RKO (cell line): Measurements from ENCODE around the gene DHRS7.
A peak's percentile ranks its signal among the peaks of the same experiment; 100 is the strongest.

Experiments
- DNase-seq: peaks from one replicate; pipeline ENCODE4 v3.0.0-alpha.2; 2016; ENCODE audit warnings: low spot score

DHRS7 gene

DNA sequence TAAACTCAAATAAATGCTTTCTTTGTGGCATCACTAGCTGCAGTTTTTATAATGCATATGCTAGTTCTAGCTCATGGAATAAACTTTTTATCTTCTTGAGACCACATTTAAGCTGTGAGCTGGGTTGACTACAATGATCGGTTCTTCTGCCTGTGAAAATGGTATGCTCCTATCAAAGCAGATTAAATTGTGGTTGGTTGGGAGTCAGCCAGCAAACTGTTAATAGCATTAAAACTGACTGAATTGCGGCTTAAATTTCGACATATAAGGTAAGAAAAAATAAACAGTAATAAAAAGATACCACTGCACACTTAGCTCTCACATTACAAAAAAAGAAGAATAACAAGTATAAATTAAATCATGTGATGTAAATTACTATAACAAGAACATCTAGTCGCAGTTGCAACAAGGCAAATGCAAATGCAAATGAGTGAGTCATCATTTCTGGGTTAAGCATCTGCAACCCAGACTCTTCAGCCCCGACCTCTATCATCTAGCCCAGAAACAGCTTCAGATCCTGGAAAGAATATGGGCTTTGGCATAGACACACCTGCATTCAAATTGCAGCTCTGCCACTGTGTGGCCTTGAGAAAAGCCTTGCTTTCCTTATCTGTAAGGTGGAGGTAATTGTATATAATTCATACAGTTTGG is 19.8 kb upstream of the DHRS7 start:
- no peak for DNase-seq

DNA sequence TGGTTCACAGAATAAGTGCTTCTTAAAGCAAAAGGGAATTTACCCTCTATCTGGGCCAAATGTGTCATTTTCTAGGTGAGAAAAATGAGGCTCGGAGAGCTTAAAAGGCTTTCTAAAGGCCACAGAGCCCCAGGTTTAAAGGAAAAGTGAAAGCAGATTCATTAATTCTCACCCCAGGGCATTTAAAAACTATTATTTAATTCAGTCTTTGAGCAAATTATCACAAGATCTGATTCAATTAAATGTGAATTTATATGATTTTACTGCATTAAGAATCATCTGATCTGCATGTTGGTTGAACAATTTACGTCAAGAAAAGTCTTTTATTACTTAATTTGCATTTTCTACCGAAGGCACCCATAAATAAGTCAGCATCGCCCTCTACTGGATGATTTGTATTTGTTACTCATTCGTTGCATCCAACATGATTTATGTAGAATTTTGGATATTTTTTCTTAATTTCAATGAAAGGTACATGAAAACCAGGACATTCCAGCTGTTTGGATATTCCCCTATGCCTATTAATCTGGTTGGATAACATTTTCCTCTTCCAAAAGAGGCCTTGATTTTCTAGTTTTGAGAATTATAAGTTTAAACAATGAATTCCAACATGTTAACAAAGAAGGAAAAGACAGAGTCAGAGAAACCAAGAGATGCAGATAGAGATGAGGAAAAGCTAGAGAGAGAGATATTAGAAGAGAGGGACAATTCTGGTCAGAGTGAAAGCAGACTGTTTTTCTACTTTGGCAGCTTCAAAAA is 19.1 kb upstream of the DHRS7 start:
- DNase-seq, result peak; percentile 83

DNA sequence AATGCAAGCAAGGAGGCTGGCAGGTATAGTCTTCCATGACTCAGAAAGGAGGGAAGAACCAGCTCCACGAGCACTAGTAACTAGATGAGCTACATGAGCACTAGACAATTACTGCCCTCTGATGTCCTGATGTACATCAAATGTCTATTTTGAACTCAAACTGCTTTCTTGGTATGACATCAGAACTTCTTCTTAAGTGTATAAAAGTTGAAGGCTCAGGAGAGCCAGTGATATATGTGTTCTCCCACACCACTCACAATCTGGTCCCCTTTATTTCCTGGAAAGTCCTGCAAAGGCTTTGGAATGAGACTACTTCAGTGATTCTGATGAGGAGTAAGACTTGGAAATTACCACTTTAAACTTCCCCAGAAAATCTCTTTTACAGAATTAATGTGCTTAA is 18.5 kb upstream of the DHRS7 start:
- DNase-seq, result peak; percentile 49

DNA sequence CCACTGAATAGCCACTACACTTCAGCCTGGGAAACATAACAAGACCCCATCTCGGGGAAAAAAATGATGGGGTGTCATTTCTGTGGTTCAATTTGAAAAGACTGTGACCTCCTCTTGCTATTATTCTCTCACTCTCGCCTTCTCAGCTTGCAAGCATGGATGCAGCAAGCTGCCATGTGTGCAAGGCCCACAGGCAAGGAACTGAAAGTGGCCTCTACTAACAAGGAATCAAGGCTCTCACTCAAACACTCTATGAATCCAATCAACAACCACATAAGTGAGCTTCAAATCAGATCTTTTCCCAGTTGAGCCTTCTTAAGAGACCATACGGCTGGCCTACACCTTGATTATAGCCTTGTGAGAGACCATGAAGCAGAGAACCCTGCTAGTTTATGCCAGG is 17.9 kb upstream of the DHRS7 start:
- DNase-seq, result no peak

DNA sequence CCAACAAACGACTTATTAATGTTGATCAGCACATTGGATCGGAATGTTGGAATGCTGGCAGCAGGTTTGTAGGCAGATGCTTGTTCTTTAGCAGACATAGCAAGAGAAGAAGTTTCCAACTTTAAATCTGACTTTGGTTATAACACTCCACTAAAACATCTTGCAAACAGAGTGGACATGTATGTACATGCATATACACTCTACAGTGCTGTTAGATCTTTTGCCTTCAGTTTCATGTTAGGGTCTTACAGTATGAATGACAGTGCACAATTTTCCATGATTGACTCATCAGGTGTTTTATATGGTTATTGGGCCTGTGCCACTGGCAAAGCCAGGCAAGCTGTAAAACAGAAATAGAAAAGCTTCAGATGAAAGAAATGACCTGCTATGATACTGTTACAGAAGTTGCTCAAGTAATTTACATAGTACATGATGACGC is 14.3 kb upstream of the DHRS7 start:
- DNase-seq, result peak; percentile 29

DNA sequence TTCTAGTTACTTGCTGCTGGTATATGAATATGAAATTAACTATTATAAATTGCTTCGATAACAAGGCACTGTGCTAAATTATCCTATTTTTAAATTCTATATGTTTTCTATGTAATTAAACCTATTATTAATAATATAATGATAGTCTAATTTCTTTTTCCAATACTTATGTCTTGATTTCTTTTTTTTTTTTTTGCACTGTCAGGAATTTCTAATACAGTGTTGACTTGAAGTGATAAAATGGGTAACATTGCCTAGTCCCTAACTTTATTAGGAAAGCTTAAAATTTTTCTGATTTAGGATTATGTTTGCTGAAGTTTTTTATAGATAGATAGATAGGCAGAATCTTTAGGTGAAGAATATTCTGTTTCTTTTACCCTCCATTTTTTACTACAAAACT is 13.6 kb upstream of the DHRS7 start:
- DNase-seq, result no peak

DNA sequence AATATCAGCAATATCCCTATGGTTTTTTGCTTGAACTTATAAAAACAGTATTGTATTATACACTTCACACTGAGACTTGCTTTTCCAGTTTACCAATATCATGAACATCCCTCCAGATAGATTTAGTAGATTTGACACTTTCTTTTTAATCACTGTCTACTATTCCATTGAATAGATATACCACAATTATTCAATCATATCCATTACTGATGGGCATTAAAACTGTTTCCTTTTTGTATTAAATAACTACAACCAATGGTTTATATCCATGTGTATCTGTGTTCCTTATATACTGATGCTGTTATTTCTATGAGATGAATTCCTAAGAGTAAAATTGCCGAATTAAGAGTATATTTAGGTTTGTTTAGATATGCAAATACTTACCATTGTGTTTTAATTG is 13.0 kb upstream of the DHRS7 start:
- no peak for DNase-seq

DNA sequence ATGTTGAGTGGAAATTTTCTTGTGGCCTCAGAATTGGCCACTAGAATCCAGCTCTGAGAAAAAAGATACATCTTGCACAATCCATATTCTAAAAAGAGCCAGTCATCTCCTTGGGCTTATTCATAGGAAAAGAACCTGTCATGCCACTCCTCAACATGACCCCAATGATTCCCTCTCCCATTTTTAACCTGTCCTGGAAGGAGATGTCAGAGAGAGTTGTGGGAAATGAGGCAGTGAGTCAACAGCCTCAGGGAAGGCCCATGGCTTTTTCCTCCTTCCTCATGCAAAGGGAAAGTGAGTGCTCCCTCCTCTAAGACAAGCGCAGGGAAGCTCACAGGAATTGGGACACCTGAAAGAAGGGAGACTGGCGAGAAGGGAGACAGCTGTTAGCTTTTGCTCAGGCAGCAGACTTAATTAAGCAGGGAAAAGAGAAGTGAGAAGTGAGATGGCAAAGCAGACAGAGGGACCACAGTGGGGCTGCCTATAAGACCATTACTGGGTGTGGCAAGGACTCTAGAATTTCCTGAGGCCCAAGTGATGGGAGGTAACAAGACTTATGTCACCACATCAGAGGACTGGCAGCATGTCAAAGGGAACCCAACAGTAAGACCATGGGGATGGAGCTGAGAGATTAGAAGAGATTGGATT is 10.2 kb upstream of the DHRS7 start:
- DNase-seq, result no peak

DNA sequence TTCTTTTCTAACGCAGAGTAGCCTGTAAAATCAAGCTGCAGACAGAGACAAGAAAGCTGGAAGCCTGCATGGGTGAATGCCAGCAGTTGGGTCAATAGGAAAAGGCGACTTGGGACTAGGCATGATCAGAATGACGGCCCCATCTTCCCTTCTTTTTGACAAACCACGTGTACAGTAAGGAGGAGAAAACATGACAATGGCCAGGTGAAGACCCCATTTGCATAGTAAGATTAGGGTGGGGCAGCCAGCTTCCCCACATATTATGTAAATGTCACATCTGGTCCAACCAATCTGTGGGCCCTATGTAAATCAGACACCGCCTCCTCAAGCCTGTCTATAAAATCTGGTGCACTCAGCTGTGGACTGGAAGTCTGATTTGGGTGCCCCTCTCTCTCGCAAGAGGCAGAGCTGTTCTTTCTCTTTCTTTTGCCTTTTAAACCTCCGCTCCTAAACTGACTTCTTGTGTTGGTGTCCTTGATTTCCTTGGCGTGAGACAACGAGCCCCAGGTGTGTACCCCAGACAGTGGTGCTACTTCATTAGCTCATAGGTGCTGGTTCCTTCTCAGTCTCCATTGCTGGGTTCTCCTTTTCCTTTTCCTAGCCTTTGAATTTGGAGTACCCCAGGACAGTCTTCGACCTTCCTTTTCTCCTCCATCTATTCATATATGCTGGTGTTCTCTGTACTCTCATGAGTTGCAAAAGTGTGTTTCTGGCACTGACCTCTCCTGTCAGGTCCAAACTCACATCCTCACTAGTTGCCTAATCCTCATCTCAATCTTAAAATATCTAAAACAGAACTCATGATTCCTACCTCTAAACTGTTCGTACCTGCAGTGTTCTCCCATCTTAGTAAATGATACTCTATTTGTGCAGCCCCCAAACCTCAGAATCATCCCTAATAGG is 9.4 kb upstream of the DHRS7 start:
- DNase-seq, result no peak

DNA sequence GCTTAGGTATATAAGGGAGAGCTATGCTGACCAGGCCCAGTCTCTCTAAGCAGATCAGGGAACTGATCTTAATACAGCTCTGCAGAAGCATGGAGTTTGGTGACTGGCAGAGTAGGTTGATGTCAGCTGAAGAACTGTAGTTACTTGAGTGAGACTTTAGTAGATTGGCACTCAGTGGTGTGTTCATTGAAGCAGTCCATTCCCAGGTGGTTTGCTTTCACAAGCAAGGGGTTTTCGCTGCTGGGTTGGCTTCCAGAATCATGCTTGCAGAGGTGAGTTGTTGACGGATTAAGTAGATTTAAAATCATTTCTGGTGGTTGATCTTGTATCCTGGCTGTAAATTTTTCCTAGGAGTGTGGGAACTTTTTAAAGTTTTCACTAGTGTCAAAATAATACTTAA is 6.5 kb upstream of the DHRS7 start:
- no peak for DNase-seq

DNA sequence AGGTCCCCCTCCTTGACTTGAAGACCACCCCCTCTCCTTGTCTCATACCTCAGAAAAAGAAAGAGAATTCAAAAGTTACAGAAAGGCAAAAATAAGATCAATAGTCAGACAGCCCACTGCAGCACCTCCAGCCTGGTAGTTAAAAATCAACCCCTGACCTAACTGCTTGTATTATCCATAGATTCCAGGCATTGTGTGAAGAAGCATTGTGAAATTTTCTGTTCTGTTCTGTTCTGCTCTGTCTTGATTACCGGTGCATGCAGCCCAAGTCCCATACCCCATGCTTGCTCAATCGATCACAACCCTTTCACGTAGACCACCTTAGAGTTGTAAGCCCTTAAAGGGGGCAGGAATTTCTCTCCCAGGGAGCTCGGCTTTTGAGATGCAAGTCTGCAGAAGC is 5.8 kb upstream of the DHRS7 start:
- no peak for DNase-seq

DNA sequence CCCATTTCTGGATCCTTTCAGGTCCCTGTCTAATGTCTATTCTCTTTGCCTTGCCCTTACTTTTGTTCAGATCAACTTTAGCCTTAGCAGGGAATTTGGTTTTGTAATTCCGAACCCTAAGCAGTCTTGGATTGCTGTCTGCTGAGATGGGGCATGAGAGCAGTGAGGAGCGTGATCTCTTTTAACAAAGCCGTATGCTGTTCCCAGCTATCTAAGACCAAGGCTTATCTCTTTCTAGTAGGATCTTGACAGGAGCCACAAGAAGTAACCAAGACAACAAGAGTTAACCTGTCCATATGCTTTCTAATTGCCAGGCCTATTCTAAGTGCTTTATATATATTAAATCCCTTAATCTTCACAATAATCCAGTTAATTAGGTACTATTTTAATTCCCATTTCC is 4.5 kb upstream of the DHRS7 start:
- no peak for DNase-seq

DNA sequence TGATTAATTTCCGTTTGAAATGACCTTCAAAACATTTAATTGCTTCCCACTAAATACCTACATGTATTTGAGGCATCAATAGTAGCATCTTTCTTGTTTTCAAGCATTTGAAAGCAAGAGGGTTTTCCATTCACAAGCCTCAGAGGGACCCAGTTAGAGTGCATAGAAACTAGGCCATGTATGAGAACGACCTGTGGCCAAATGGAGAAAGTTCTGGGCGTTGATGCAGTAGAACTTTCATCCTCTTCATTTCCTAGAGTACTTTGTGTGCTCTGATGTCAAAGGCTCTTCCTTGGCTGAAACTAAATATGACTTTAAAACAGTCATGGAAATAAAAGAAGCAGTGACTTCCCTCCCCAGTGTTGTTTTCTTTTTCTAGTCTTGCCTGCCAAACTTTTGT is 944 bp upstream of the DHRS7 start:
- DNase-seq, result peak; percentile 43

DNA sequence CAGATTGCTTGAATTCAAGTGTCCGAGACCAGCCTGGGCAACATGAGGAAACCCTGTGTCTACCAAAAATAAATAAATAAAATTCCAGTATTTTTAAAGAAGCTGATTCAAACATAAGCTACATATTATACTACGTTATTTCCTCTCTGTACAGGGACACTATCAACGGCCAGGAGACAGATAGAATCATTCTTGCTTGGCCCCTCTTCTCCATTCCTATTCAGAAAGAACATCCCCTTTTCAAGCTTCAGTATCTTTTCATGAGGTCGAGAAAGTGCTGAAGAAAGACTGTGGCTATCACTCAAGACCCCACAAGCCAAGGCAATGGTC is 314 bp upstream of the DHRS7 start:
- no peak for DNase-seq

DNA sequence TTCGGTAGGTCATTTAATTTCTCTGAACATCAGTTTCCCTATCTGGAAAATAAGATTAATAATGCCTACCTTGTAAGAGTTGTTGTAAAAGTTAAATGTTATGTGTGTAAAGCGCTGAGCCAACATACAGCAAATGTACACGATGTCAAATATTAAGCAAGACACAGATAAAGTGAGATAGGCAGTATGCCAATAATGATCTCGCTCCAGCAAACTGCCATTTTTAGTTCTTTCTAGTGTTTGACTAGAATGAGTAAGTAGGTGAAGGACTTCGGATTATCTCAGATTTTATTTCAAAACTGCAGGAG is 840 bp downstream of the DHRS7 start:
- DNase-seq, result no peak

DNA sequence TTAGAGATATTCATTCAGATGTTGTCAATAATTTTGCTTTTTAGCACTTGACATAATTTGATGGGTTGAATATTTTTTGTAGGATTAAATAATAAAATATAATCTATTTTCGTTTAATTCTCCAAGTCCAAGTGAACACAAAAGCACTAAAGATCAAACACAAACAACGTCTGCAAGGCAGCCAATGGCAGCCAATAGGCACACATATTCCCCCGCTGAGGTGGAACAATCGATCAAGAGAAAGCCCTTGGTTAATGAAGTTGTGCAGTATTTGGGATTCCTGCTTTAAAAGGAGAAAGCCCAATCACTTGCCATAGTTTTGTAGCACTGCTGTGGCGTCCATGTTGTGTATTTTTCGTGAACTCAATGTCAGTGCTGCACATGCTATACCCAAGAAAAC is 1.5 kb downstream of the DHRS7 start:
- DNase-seq, result peak; percentile 31

DNA sequence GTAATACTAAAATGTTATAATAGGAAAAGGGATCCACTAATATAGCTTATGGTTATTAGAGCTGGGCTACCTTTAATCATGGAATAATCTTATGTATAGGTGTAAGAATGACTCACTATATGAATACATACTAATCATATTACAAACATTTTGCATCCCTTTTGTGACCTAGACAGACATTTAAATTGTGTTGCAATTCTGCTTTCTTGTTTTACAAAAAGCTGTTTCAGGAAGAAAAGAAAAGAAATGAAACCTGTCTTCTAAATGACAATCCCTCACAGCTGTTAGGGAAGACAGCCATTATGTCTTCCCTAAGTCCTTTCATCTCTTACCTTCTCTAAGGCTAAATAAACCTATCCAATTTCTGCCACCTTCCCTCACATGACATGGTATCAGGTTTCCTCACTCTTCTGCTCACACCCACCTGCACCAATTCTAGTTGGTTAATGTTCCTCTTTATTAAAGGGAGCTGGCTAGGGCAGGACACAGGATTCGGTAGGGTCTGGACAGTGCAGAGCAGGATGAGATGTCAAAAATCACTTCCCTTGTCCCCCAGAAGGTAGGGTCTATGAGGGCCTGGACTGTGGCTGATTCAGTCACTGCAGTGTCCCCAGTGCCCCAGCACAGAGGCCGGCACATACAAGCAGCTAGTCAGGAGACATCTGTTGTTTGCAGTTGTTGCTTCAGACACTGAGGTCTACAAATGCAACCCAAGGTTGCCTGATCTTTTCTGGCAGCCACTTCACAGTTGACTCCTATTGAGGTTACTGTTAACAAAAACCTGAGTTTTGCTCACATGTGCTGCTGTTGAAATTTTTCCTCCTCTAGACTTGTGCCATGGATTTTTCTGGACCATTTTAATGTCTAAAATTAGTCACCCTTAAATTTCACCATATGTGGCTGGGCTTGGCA is 3.7 kb downstream of the DHRS7 start:
- DNase-seq, result no peak

DNA sequence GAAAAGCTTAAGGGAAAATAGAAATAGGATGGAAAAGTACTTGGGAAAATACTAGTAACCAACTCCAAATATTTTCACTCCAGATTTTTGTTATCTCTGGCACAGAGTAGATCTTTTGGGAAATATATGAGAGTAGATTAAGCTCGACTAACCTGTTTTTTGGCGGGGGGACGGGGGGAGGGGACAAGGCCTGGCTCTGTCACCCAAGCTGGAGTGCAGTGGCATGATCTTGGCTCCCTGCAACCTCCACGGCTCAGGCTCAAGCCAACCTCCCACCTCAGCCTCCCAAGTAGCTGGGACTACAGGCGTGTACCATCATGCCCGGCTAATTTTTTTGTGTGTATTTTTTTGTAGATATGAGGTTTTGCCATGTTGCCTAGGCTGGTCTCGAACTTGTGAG is 4.8 kb downstream of the DHRS7 start:
- DNase-seq, result no peak

DNA sequence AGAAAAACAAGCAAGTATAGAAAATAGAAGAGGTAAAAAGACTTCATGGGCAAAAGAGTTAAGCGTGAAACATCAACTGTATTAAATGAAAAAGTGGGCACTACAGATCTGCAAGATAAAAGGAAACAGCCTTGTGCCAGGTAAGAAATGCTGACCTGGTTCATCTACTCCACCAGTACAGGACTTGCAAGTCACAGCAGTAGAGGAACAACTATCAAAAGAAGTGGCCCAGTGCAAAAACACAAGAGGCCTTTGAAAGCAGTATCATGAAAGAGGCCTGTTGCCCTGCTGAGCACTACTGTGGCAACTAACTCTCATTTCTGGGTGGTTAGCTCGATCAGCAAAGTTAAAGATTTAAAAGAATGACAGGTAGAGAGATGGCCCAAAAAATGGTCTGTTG is 10.5 kb downstream of the DHRS7 start:
- DNase-seq, result no peak

DNA sequence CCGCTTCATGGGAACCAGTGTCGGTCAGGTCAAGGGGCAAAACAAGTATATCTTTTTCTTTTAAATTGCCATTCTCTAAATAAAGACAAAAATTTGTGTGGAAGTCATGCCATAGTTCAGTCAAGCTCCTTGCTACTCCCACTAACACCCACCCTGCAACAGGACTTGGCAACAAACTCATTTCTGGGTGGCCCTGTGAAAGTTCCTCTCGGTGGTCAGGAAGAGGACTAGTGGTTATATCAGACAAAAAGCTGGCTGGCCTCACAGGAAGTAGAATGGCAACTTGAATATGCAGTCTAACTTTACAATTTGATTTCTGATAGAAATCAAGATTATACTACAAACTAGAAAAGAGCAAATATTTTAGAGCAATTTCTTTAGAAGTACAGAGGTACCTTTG is 11.2 kb downstream of the DHRS7 start:
- no peak for DNase-seq

DNA sequence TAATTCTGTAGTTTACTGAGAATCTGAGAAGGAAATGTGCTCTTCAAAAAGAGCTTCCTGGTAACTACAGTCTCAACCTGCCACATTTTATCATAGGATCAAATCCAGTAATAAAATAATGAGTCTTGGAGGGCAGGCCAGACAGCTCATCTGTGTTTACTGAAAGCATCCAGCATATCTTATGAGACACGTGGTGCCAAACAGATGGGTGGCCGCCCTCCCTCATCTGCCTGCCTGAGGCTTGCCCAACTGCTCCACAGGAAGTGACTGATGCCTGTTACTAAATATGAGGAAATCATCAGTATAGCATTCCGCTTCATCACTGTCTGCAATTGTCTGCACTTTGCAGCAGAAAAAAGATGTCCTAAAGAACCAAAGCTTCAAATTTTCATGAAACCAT is 13.5 kb downstream of the DHRS7 start:
- DNase-seq, result peak; percentile 98

DNA sequence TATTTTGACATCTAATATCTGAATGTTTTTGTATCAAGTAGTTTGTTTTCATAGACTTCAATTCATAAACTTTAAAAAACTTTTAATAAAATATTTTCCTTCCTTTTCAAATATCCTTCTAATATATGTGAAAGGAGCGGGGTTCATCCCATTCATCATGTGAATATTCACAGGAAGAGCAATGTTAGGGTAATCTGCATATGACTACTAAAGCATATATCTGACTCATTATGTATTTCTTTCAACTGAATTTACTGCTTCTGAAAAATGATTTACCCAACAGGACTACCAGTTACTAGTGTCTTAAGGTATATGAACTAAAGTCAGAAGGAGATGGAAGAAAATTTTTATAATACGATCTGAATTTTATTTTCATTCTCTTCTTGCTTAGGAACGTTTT is 30.5 kb downstream of the DHRS7 start:
- DNase-seq, result peak; percentile 35
